AG08396 (cell line): ENCODE measurements around the gene SLAIN1.
A peak's percentile ranks its signal among the peaks of the same experiment; 100 is the strongest.
"Not testable (repeated sequence)": the region's sequence is repeated elsewhere in the genome, so short reads cannot be mapped to it uniquely, and the experiment has no call there.

Experiments used
- DNase-seq: peaks from one replicate; pipeline ENCODE4 v3.0.0; 2012; ENCODE audit warnings: low spot score, mixed read lengths

The SLAIN1 gene

DNA sequence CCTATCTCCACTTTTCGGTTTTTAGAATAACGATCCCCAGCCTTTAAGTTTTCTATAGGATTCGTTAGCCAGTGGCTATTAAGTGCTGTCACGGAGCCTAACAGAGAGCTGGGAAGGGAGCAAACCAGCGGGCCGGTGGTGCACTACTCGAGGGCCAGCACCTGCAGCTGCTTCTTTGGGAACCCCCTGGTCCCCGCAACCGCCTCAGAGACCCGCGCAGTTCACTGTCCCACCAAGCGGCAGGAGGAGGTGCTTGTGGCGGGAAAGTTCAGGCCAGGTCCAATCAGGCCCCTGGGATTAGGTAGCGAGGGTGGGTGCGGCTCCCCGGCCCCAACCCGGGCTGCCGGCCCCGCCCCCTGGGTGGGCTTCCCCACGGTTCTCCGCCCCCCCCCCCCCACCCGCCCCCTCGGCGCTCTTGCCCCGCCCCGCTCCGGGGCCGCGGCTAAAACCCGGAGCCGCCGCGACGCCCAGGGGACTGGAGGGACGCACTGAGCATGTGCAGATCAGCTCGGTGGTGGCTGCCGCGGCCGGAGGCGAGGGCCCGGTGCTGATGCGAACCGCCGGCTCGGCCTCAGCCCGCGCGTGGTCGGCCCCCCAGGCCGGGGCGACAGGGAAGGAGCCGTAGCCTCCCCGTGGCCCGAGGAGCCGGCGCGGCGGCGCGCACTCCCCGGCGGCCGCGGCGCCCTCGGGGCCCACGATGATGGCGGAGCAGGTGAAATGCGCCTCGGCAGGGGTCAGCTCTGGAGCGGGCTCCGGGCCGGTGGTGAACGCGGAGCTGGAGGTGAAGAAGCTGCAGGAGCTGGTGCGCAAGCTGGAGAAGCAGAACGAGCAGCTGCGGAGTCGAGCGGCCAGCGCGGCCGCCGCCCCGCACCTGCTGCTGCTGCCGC lies at the start of gene SLAIN1:
Gene SLAIN1 (plus strand): TSS at position 471 of the 887 bp plus-strand sequence. CDS start 227 bp downstream, at position 698.
- DNase-seq, result peak; percentile 75

GRCh38 chr13:77650409-77650808 lies 47.1 kb upstream of the SLAIN1 start:
- DNase-seq, result no peak

GRCh38 chr13:77653301-77653700 lies 44.2 kb upstream of the SLAIN1 start:
- no peak for DNase-seq

GRCh38 chr13:77660016-77660415 lies 37.5 kb upstream of the SLAIN1 start:
- not testable (repeated sequence) for DNase-seq

DNA sequence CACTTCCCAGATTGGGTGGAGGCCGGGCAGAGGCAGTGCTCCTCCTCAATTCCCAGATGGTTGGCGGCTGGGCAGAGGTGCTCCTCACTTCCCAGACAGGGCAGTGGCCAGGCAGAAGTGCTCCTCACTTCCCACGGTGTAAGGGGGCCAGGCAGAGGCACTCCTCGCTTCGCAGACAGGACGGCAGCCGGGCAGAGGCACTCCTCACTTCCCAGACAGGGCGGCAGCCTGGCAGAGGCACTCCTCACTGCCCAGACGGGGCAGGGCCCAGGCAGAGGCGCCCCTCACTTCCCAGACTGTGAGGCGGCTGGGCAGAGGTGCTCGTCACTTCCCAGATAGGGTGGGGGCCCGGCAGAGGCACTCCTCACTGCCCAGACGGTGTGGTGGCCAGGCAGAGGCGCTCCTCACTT lies 36.6 kb upstream of the SLAIN1 start:
- DNase-seq, result no peak

- DNase-seq, result not testable (repeated sequence)
Observed at GRCh38 chr13:77662301-77662700, 35.2 kb upstream of the SLAIN1 start.

DNA sequence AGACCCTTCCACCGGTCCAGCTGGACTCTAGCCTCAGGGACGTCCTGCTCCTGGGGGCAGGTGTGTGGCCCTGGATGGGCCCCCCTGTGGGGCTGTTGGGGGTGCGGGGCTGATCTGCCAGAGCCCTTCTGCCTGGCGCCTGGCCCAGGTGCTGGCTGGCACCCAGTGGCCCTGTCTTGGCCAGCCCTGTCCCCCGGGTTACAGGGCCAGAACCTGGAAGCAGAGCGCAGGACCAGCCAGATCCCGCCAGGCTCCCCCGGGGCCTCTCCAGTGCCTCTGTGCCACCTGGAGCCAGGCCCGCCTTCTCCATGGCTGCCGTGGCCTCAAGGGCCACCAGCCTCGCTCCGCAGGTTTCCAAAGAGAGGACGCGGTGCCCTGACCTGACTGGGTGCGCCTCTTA lies 34.7 kb upstream of the SLAIN1 start:
- DNase-seq, result not testable (repeated sequence)

GRCh38 chr13:77674852-77675251 lies 22.6 kb upstream of the SLAIN1 start:
- DNase-seq, result no peak

DNA sequence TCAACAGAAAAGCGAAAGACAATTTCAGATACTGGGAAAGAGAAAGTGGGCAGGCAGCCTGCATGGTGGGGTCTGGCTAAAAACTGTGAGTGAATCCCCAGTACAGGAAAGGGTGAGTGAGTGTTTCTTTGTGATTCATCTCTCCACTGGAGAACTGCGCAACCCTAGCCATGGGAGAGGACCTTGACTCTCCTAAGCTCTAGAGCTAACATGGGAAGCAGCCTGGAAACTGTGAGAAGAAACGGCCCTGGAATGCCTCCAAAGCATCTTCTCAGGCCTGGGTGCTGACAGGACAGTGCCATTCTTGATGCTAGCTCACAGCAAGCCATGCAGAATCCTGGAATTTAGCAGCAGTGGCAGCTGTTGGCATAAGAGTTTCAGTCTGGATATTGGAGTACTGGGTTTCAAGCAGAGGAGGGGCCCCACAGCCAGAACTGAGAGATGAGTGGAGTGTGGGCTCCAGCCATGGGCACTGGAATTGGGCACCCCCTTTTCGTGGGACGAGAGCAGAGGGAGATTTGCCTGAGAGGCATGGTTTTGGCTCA lies 18.7 kb upstream of the SLAIN1 start:
- DNase-seq, result no peak

DNA sequence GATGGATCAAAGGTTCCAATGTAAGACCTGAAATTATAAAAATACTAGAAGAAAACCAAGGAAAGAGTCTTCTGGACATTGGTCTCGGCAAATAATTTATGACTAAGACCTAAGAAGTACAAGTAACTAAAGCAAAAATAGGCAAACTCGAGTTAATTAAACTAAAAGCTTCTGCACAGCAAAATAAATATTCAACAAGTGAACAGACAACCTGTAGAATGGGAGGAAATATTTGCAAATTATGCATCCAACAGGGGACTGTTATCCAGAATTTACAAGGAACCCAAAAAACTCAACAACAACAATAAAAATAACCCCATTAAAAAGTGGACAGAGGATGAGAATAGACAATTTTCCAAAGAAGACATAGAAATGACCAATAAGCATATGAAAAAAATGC lies 9.7 kb upstream of the SLAIN1 start:
- no peak for DNase-seq

DNA sequence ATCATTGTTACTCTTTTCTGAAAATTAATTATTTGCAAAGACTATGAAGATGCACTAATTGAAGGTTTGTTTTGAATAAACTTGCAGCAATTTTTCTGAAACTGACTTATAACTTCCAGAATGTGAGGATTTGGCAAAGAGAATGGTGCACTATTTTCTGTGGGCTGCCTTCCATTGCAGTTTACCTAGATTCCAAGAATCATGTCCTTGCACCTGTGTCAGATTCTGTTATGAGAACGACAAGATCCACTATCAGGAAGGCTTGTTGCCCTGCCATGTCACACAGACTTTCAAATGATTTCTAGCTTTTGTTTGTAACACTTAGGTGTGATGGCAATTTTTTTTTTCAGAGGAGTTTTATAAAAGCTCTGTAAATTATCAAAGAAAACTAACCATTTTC lies 5.6 kb upstream of the SLAIN1 start:
- DNase-seq, result no peak

- no peak for DNase-seq
Observed at GRCh38 chr13:77692746-77693448, 4.6 kb upstream of the SLAIN1 start.

DNA sequence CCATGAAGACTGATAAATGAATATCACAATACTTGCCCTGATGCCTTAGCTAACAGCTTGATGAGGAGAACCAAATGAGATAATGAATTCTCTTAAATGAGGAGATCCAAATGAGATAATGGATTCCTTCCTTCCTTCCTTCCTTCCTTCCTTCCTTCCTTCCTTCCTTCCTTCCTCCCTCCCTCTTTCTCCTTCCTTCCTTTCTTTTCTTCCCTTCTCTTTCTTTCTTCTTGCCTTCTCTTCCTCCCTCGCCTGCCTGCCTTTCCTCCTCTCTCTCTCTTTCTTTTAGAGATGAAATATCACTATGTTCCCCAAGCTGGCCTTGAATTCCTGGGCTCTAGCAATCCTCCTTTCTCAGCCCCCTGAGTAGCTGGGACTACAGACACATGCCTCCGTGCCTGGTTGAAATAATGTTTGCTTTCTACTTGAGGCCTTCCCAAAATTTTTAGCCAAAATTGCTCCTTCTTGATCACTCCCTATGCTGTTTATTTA lies 4.0 kb upstream of the SLAIN1 start:
- DNase-seq, result no peak

GRCh38 chr13:77696006-77696878 lies 1.2 kb upstream of the SLAIN1 start:
- DNase-seq, result no peak

DNA sequence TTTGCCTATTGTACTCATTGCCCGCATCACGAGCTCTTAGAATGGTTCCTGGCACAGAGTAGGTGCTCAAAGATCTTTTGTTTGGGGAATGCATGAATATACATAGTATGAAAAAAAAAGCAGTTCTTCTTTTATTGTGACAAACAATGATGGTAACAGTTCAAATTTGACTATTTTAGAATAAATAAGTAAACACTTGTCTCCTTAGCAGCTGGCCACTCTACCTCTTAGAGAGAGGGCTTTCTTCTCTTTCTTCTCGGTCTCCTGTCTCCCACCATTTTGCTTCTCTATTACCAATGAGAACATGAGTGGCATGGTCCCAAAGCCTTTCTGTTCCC lies 639 bp upstream of the SLAIN1 start:
- DNase-seq, result no peak

DNA sequence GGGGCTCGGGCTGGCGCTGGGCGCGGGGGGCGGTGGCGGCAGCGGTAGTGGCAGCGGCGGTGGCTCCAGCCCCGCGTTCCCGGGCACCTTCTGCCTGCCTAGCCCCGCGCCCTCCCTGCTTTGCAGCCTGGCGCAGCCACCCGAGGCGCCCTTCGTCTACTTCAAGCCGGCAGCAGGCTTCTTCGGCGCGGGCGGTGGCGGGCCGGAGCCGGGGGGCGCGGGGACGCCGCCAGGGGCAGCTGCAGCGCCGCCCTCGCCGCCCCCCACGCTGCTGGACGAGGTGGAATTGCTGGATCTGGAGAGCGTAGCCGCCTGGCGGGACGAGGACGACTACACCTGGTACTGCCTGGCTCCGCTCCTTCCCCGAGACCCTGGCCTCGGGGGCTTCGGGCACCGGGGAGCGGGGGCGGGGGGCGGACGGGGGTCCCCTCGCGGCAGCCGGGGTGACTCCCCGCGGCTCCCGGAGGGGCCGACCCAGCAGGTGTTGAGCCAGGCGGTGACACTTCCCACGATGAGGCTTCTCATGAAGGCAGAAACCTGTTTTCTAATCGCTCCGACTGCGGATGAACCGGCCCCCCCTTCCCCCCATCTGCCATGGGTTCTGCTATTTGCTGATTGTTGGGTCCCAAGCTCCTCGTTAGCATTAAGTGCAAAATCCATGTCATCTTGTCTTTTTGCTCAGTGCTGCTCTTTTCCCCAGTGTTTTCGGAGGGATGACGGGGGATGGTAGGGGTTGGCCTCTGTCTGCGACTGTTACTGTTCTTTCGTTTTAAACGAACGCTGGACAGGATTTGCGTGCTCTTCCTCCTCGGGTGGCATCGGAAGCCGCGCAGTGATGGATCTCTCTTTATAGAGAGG lies 943 bp downstream of the SLAIN1 start:
- DNase-seq, result peak; percentile 29

GRCh38 chr13:77699059-77699680 lies 1.7 kb downstream of the SLAIN1 start:
- no peak for DNase-seq

- no peak for DNase-seq
Observed at GRCh38 chr13:77701305-77701704, 3.8 kb downstream of the SLAIN1 start.

GRCh38 chr13:77702366-77702765 lies 4.9 kb downstream of the SLAIN1 start:
- no peak for DNase-seq

GRCh38 chr13:77703408-77703807 lies 5.9 kb downstream of the SLAIN1 start:
- DNase-seq, result no peak
